Activated T-helper 2 cell treated with anti-CD3 and anti-CD28 coated beads, Interferon-gamma antibody, Interleukin-2, Interleukin-4, amounts not matched to agents 10 μg/mL and 5 μg/mL and 100 μg/mL, durations not matched to agents 14 hours and 24 hours and 36 hours (primary cell): ENCODE results near the gene ARID3B. TPM values are rescaled to one million over a fixed set of nuclear protein-coding genes. Genes with fewer than 3 reads are reported as not detected.
A peak's percentile ranks its signal among the peaks of the same experiment; 100 is the strongest.

Source experiments
- DNase-seq: peaks from one replicate; pipeline ENCODE4 v3.0.0; 2021; ENCODE audit warnings: low spot score
- H3K27ac Mint-ChIP-seq: one replicate; pipeline ENCODE4 v1.8.0; 2021; ENCODE audit warnings: mixed read lengths
- H3K27me3 Mint-ChIP-seq: one replicate; pipeline ENCODE4 v1.8.0; 2021; ENCODE audit warnings: low read depth, mixed read lengths
- H3K36me3 Mint-ChIP-seq: one replicate; pipeline ENCODE4 v1.8.0; 2021; ENCODE audit warnings: low read depth, mixed read lengths
- H3K4me1 Mint-ChIP-seq: one replicate; pipeline ENCODE4 v1.8.0; 2021; ENCODE audit warnings: low read depth, mixed read lengths
- H3K4me3 Mint-ChIP-seq: one replicate; pipeline ENCODE4 v1.8.0; 2021; ENCODE audit warnings: low read depth, mild to moderate bottlenecking, moderate library complexity, mixed read lengths
- H3K9me3 Mint-ChIP-seq: one replicate; pipeline ENCODE4 v1.8.0; 2021; ENCODE audit warnings: mixed read lengths
- intact Hi-C: fragments of 100-400 bp; cut with micrococcal nuclease; formaldehyde crosslinking; loops from one replicate; pipeline ENCODE4 v1.15.1; 2023
- total RNA-seq: library from RNA; stranded (reverse); gene quantifications from 2 replicates; pipeline ENCODE4 v1.2.3, GENCODE V29; 2022

ARID3B gene
- total RNA-seq, 1 donor from 2014 or later, result 35.6 TPM

DNA sequence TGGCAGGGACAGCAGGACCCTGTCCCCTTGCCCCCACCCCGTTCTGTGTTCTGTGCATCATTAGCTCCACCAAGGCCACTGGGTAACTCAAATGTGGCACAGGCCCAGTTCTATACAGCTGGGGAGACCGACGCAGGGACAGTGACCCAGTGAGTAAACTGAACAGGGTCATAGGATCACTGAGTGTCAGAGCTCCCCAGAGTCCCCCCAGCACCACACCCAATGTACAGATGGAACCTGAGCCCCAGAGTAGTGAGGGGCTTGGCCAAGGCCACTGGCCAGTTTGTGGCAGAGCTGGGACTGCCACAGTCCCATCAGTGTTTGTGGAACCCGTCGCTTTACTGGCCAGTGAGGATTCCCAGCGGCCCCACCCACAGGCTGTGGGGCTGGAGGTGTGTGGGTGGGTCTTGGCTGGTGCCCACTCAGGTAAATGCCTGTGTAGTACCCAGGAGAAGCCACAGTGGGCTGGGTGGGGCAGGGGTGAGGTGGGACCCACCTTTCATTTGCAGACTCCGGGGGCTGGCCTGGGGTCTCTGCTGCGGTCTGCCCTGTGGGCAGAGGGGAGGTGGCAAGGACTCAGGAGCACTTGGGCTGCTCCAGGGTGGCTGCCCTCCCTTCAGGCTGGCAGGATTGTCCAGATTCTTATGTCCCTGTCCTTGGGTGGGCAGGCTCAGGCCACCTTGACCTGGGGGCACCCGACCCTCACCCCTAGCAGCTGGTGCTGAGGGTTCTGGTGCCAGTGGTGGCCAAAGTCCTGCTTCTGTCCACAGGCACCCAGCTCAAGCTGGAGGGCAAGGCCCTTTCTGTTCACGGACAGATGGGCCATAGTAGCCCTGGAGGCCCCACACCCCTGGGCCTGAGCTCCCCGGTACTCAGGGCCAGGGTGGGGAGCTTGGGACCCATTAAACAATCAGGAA is 63.0 kb downstream of the ARID3B start:
- no peak for DNase-seq
- H3K27me3 Mint-ChIP-seq, result no peaks in the 10 kb centered on the region
- no peak overlapping the region for H3K4me3 Mint-ChIP-seq
- no peaks in the 10 kb centered on the region for H3K9me3 Mint-ChIP-seq
- H3K27ac Mint-ChIP-seq, result no peak overlapping the region
- H3K36me3 Mint-ChIP-seq, result no peaks in the 10 kb centered on the region
- intact Hi-C loops, result no loop called here
- H3K4me1 Mint-ChIP-seq, result peaks cover 5% of the 10 kb centered on the region

DNA sequence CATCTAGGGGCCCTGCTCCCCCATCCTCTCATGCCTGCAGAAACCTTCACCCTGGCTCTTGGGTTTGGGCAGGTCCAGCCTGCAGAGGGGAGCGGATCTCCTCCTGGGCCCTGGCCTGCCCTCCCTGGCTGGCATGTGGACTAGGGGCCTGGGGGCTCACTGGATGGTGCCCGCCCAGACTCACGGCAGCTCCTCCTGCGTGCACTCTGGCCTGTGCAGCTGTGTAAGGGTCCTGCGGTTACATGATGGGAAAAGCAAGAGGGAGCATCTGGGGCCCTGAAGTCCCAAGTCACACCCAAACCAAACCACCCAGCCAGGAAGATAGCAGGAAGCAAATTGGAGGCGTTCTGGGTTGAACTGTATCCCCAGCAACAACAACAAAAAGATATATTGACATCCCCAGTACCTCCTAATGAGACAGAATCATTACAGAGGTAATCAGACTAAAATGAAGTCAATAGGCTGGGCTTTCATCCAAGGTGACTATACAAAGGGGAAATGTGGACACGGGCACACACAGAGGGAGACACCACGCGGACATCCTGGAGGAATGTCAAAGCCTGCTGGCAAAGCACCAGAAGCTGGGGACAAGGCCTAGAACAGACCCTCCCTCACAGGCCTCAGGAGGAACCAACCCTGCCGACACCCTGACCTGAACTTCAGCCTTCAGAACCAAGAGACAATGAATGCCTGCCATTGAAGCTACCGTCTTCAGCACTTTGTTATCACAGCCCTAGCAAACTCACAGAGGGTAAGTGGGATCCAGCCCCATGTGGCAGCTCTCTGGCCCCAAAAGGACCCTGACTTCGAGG is 64.2 kb downstream of the ARID3B start:
- no peaks in the 10 kb centered on the region for H3K9me3 Mint-ChIP-seq
- intact Hi-C loops, result no loop called here
- no peak overlapping the region for H3K27ac Mint-ChIP-seq
- H3K4me1 Mint-ChIP-seq, result no peaks in the 10 kb centered on the region
- no peak overlapping the region for H3K4me3 Mint-ChIP-seq
- H3K27me3 Mint-ChIP-seq, result no peaks in the 10 kb centered on the region
- no peak for DNase-seq
- H3K36me3 Mint-ChIP-seq, result no peaks in the 10 kb centered on the region

DNA sequence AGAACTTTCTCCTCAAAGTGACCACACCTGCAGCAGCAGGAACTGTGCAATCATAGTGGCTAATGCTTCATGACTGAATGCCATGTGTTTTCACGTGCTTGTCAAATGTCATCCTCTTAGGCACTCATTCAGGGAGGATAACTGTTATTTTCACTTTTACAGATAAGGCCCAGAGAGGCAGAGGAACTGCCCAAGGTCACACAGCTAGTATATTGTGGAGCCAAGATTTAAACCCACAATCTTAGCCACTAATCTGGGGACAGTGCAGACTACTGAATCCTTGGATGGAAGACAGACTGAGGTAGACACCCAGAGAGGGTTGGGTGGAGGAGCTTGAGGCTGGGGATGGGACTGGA is 64.8 kb downstream of the ARID3B start:
- intact Hi-C loops, result no loop called here
- no peaks in the 10 kb centered on the region for H3K4me1 Mint-ChIP-seq
- H3K9me3 Mint-ChIP-seq, result no peaks in the 10 kb centered on the region
- H3K4me3 Mint-ChIP-seq, result no peak overlapping the region
- no peaks in the 10 kb centered on the region for H3K36me3 Mint-ChIP-seq
- no peak overlapping the region for H3K27ac Mint-ChIP-seq
- DNase-seq, result no peak
- H3K27me3 Mint-ChIP-seq, result no peaks in the 10 kb centered on the region

DNA sequence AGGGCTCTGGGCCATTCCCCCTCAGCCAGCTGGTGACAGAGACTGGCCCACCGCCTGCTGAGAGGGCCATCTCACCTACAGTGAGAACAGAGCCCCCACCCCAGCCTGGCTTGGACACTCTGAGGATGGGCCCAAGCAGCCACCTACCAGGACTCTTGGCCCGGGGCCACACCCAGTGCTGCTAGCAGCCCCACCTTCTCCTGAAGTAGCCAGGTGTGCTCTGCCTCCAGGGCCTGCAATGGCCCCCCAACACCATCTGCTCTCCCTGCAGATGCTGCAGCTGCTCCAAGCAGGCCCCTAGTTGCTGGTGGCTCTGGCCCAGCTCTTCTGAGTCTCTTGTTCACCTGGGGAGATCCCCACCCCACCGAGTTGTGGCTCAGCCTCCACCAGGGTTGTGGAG is 67.8 kb downstream of the ARID3B start:
- H3K9me3 Mint-ChIP-seq, result no peaks in the 10 kb centered on the region
- H3K36me3 Mint-ChIP-seq, result no peaks in the 10 kb centered on the region
- intact Hi-C loops, result no loop called here
- no peaks in the 10 kb centered on the region for H3K4me1 Mint-ChIP-seq
- H3K27ac Mint-ChIP-seq, result no peak overlapping the region
- H3K27me3 Mint-ChIP-seq, result no peaks in the 10 kb centered on the region
- no peak for DNase-seq
- H3K4me3 Mint-ChIP-seq, result no peak overlapping the region

DNA sequence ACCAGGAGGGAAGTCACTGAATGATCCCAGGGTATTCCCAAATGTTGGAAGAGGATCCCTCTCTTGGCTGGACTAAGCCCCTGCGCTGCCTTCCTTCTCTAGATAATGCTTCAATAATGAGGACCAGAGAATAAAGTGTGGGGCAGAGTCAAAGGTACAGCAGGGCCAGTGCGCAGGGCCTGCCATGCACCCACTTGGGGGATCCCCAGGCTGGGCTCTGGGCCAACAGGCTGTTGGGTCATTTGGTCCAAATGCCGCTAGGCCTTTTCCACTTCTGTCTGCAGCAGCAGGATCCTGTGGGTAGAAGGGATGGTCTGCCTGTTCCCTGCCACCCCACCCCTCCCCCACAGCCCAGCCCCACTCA is 68.9 kb downstream of the ARID3B start:
- Mint-ChIP-seq H3K27me3 (no peaks in the 10 kb centered on the region), H3K9me3 (no peaks in the 10 kb centered on the region), H3K4me1 (no peaks in the 10 kb centered on the region), H3K27ac (no peak overlapping the region), H3K4me3 (no peak overlapping the region), H3K36me3 (no peaks in the 10 kb centered on the region)
- intact Hi-C loops, result no loop called here
- DNase-seq, result no peak

DNA sequence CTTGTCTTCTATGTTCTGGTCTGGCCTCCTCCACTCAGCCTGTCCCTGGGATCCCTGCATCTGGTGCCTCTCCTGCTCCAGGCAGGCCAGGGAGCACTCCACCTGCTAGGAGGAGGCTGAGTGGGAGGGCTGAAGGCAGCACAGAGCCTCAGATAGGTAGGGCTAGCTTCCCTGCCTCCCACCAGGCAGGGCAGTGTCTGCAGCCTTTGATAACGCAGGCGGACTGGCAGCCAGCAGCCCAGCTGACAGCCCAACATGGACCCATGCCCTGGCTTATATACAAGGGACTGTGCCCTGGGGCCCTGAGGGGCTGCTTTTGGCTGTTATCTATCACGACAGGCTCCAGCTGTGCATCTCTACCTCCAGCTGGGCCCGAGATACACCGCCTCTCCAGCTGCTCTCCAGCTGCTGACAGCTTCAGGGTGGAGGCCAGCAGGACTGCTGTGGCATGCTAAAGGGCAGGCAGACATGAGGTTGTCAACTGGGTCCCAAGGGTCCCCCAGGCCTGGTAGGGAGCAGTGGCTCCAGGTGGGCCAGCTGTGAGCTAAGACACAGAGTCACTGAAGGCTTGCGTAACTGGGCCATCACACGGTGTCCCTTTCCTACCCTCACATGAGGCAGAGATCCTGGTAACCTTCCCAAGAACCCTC is 69.4 kb downstream of the ARID3B start:
- Mint-ChIP-seq H3K4me1 (no peaks in the 10 kb centered on the region), H3K9me3 (no peaks in the 10 kb centered on the region), H3K27ac (no peak overlapping the region), H3K36me3 (no peaks in the 10 kb centered on the region), H3K27me3 (no peaks in the 10 kb centered on the region), H3K4me3 (no peak overlapping the region)
- DNase-seq, result no peak
- intact Hi-C loops, result no loop called here

DNA sequence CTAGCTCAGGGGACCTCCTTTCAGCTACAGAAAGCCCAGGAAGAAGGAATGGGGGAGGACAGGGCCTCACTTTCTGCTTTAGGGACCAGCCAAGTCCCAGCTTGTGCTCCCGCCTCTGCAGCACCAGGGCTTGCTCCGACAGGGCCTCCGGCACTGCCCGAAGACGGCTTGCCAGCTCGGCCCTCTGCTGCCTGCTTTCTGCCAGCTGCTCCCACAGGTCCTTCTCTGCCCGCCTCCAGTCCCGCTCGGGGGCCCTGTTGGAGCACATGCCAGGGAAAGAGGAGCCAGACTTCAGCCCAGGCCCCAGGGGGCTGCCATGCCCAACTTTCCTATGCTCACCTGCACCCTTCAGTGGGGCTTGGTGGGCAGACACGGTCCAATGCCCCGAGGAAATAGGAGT is 70.3 kb downstream of the ARID3B start:
- no peak overlapping the region for H3K4me3 Mint-ChIP-seq
- no peaks in the 10 kb centered on the region for H3K4me1 Mint-ChIP-seq
- H3K9me3 Mint-ChIP-seq, result no peaks in the 10 kb centered on the region
- DNase-seq, result no peak
- H3K36me3 Mint-ChIP-seq, result peaks cover 1% of the 10 kb centered on the region
- H3K27me3 Mint-ChIP-seq, result no peaks in the 10 kb centered on the region
- intact Hi-C loops, result no loop called here
- no peak overlapping the region for H3K27ac Mint-ChIP-seq

DNA sequence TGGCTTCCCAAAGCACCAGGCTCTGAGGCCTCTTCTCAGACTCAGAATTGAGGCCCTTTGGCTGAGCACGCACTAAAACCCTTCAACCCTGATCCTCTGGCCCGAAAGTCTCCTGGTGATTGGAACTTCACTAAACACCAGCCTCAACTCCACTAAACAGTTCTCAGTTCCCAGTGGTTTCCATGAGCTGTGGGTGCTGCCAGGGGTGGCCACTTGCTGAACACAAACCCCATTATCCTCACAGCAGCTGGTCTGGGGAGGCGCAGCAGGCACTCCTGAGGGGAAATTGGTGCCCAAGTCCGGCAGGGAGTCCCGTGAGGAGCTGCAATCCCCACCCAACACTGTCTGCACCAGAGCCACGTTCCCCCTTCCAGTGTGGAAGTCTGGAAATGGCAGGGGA is 70.8 kb downstream of the ARID3B start:
- Mint-ChIP-seq H3K9me3 (no peaks in the 10 kb centered on the region), H3K4me3 (no peak overlapping the region), H3K36me3 (peaks cover 6% of the 10 kb centered on the region), H3K4me1 (peaks cover 5% of the 10 kb centered on the region), H3K27me3 (no peaks in the 10 kb centered on the region), H3K27ac (no peak overlapping the region)
- DNase-seq, result no peak
- intact Hi-C loops, result no loop called here

DNA sequence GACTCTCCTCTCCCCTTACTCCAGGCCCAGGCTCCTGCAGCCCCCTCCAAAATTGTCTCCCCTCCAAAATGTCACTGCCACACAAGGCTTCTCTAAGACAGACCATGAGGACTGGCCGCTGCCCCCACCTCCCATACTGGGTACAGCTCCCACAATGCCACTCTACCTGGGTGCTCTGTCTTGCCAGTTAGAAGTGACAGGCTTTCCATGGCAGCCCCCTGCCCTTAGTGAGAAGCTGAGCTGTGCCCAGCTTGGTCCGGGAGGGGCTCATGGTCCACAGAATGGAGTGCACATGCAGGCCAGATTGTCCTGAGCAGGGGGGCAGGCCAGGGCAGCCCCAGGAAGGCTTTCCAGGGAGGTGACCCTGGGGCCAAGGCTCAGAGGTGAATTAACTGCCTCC is 71.7 kb downstream of the ARID3B start:
- Mint-ChIP-seq H3K4me3 (peak overlapping the region; percentile 96), H3K27ac (peak overlapping the region; percentile 3)
- intact Hi-C loops, result no loop called here

DNA sequence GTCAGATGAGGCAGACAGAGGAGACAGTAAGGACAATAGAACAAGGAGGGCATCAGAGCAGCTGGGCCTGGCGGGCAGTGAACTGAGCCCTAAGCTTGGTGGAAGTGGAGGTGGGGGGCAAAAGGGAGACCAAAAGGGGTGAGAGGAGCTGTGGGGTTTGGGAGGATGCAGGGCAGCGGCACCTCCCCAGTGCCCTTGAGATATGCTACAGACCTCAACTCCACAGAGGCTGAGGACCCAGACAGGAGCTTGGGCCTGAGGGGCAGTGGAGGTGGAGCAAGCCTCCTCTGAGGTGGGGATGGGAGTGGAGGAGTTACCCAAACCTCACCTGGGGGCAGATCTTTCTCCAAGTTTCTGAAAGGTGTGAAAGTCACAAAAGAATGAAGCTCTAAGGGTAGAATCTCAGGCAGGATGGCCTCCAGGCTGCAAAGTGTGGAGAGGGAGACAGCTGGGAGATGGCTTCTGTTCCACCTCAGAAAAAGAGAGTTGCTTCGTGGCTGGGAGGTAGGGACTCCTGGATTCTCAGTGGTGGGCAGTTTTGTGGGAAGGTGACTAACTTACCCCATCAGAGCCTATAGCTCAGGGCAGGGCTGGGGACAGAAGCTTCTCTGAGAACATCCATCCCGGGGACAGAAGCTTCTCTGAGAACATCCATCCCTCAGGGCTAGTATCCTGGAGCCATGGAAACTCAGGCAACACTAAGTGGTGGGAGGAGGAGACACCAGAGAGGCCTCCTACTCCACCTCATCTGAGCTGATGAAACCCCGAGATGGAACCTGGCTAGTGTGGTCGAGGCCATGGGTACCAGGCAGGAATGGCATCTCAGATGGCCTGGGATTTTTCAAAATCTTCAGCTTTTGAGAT is 72.3 kb downstream of the ARID3B start:
- Mint-ChIP-seq H3K9me3 (no peaks in the 10 kb centered on the region), H3K4me1 (peaks cover 20% of the 10 kb centered on the region), H3K4me3 (peak overlapping the region; percentile 96), H3K27me3 (no peaks in the 10 kb centered on the region), H3K27ac (peak overlapping the region; percentile 3), H3K36me3 (peaks cover 10% of the 10 kb centered on the region)
- no peak for DNase-seq
- intact Hi-C loops, result no loop called here

More for the DNA sequence above, 71.7 kb downstream of the ARID3B start:
- H3K9me3 Mint-ChIP-seq, result no peaks in the 10 kb centered on the region
- H3K36me3 Mint-ChIP-seq, result peaks cover 10% of the 10 kb centered on the region
- peaks cover 13% of the 10 kb centered on the region for H3K4me1 Mint-ChIP-seq
- DNase-seq, result no peak
- no peaks in the 10 kb centered on the region for H3K27me3 Mint-ChIP-seq

DNA sequence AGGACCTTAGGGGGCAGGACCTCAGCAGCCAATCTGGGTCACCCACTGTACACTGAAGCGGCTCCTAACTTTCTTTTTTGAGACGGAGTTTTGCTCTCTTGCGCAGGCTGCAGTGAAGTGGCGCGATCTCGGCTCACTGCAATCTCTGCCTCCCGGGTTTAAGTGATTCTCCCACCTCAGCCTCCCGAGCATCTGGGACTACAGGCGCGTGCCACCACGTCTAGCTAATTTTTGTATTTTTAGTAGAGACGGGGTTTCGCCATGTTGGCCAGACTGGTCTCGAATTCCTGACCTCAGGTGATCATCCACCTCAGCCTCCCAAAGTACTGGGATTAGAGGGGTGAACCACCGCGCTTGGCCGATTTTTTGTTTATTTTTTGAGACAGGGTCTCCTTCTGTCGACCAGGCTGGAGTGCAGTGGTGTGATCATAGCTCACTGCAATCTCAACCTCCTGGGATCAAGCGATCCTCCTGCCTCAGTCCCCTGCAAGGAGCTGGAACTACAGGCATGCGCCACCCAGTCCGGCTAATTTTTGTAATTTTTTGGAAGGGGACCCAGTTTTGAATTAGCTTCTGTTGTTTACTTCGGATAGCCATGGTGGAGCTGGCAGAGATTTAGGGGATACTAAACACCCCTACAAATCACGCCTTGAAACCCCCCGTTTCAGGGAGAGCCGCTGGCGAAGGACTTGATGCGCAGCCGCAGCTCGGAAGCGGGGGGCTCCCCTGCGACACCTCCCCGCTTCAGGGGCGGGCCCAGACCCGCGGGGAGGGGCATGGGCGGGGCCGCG is 73.1 kb downstream of the ARID3B start:
- DNase-seq, result no peak
- Mint-ChIP-seq H3K27me3 (no peaks in the 10 kb centered on the region), H3K9me3 (no peaks in the 10 kb centered on the region), H3K4me1 (peaks cover 25% of the 10 kb centered on the region), H3K36me3 (peaks cover 13% of the 10 kb centered on the region), H3K27ac (peak overlapping the region; percentile 17), H3K4me3 (peak overlapping the region; percentile 96)
- intact Hi-C loops, result loop anchor here (2.0 kb wide), 2 partner anchors 15 to 153 kb away; partner anchors contain the start of gene UBL7
